Adrenal gland (tissue), 12 donors: ENCODE data around the gene EFCC1. TPM values are rescaled to one million over a fixed set of nuclear protein-coding genes. Genes with fewer than 3 reads are reported as not detected.
"Not testable (repeated sequence)": the region's sequence is repeated elsewhere in the genome, so short reads cannot be mapped to it uniquely, and the experiment has no call there.

Experiments
- DNase-seq, 7 donors: peaks; one replicate each; pipeline ENCODE4 v3.0.0-alpha.2; 2019 to 2020
- H3K27ac ChIP-seq, 5 donors: fragments of 200-600 bp; sonication (generic) in 4 of 5; 1 replicate in 3 of 5; 2 replicates in 2 of 5; pipeline versions ENCODE4 v1.5.1 to v1.8.0; 2016 to 2020; ENCODE audit warnings: mild to moderate bottlenecking in 1 of 5
- H3K27me3 ChIP-seq: fragments of 200-600 bp; 2 replicates; pipeline ENCODE4 v1.8.0; 2021
- H3K36me3 ChIP-seq, 2 donors: fragments of 200-600 bp; replicated peaks in 1 of 2; 1 replicate in 1 of 2; 2 replicates in 1 of 2; pipeline versions ENCODE4 v1.5.1 to v1.8.0; 2018 to 2022
- H3K4me1 ChIP-seq, 2 donors: fragments of 200-600 bp; replicated peaks in 1 of 2; 1 replicate in 1 of 2; 2 replicates in 1 of 2; pipeline versions ENCODE4 v1.5.1 to v1.8.0; 2018 to 2021
- H3K4me3 ChIP-seq, 4 donors: fragments of 200-600 bp; sonication (generic) in 3 of 4; one replicate each; pipeline ENCODE4 v1.5.1; 2016 to 2018
- H3K9me3 ChIP-seq, 3 donors: fragments of 200-600 bp; sonication (generic) in 1 of 3; replicated peaks in 1 of 3; 1 replicate in 2 of 3; 2 replicates in 1 of 3; pipeline versions ENCODE4 v1.5.1 to v1.8.0; 2016 to 2021
- CTCF ChIP-seq, 6 experiments: fragments of 450-650 bp in 4 of 6; fragments of 200-600 bp in 2 of 6; sonication (generic) in 1 of 6; IDR thresholded peaks; 1 replicate in 5 of 6; 2 replicates in 1 of 6; pipeline versions ENCODE4 v1.5.1 to v1.8.0; 2016 to 2021; ENCODE audit warnings: antibody characterized with exemption in 6 of 6, mild to moderate bottlenecking in 2 of 6, moderate library complexity in 1 of 6
- POLR2A ChIP-seq, 2 donors: fragments of 450-650 bp; IDR thresholded peaks; one replicate each; pipeline ENCODE4 v1.6.1; 2017; ENCODE audit warnings: antibody characterized with exemption in 2 of 2, mild to moderate bottlenecking in 2 of 2, moderate library complexity in 1 of 2
- WGBS, 4 donors: extraction: QIAGEN DNeasy Blood & Tissue Kit in 2 of 4; methylation state at CpG; one replicate each; pipeline versions ENCODE4 v1.1.5 to v1.1.7; 2013 to 2017; 5-methylcytosine and 5-hydroxymethylcytosine counted together
- intact Hi-C, 2 donors: fragments of 100-400 bp; cut with DNase I; formaldehyde crosslinking; loops; one replicate each; pipeline versions ENCODE4 v1.14.1 to v1.15.0; 2022 to 2023
- polyA plus RNA-seq, 3 donors: library from polyadenylated mRNA; stranded (reverse); fragments of 200-250 nt in 2 of 3; fragments of 350-450 nt in 1 of 3; fragmentation: Illumina TruSeq in 1 of 3; extraction: RNeasy Lipid Tissue Mini Kit (QIAGEN cat#74804) in 1 of 3; gene quantifications; one replicate each; pipeline ENCODE4 v1.2.3, GENCODE V29; 2013 to 2014
- total RNA-seq, 9 donors: library from RNA; depleted of rRNA in 4 of 9; stranded (reverse); fragments of >200 nt in 4 of 9; fragments of 120-200 nt in 1 of 9; fragmentation: NEBNext Ultra II Directional in 1 of 9; extraction: Animal tissue kit (Norgen Biotek cat#: 25700) in 1 of 9; gene quantifications; one replicate each; pipeline versions ENCODE4 v1.1.0 to v1.2.4, GENCODE V29; 2013 to 2023
- donor health status: healthy with polysubstance abuse.
- donor health status: Bipolar disorder and iron deficiency.
- donor health status: DM: yes; HTN: yes; CAD: no.
- donor health status: DM: no; HTN: no; CAD: no.
- donor health status: DM: no; HTN: no; CAD: no.
- donor health status: DM: yes; HTN: yes; CAD: no.

Gene EFCC1
- total and polyA plus RNA-seq, 12 donors, result 0.46 to 6.0 (median 1.8) TPM

GRCh38 chr3:129085165-129085715 lies 84.1 kb downstream of the EFCC1 start:
- intact Hi-C loops, result no loop called here
- 84 to 94% (median 90%) methylated on average over 5 to 12 of the region's 12 CpGs for WGBS, 4 donors
- no peak overlapping the region for H3K4me3 ChIP-seq

GRCh38 chr3:129085818-129086217 lies 84.7 kb downstream of the EFCC1 start:
- no peaks in the 10 kb centered on the region for H3K36me3 ChIP-seq
- no peak overlapping the region for H3K4me3 ChIP-seq
- WGBS, 4 donors, result 87 to 96% (median 92%) methylated on average over 3 to 4 of the region's 4 CpGs
- no peaks in the 10 kb centered on the region for H3K27me3 ChIP-seq
- no peak for TF ChIP-seq CTCF (IDR thresholded peaks at IDR 0.05)
- no peak for DNase-seq
- H3K9me3 ChIP-seq, result no peaks in the 10 kb centered on the region
- no peak overlapping the region for H3K27ac ChIP-seq
- intact Hi-C loops, result no loop called here
- peaks cover 0 to 5% of the 10 kb centered on the region in 2 donors for H3K4me1 ChIP-seq

More at GRCh38 chr3:129085165-129085715, 84.1 kb downstream of the EFCC1 start:
- TF ChIP-seq CTCF (IDR thresholded peaks at IDR 0.05), result no peak
- no peak for TF ChIP-seq POLR2A (IDR thresholded peaks at IDR 0.05)
- no peak for DNase-seq
- no peaks in the 10 kb centered on the region for H3K27me3 ChIP-seq
- H3K4me1 ChIP-seq, result peaks cover 0 to 5% of the 10 kb centered on the region in 2 donors
- no peaks in the 10 kb centered on the region for H3K9me3 ChIP-seq
- no peaks in the 10 kb centered on the region for H3K36me3 ChIP-seq
- H3K27ac ChIP-seq, result no peak overlapping the region

- H3K4me1 ChIP-seq, result peaks cover 0 to 5% of the 10 kb centered on the region in 2 donors
- no peaks in the 10 kb centered on the region for H3K27me3 ChIP-seq
- peak overlapping the region in 2 of 5 donors; percentile 33 to 73 for H3K27ac ChIP-seq
- intact Hi-C loops, result no loop called here
- TF ChIP-seq CTCF (IDR thresholded peaks at IDR 0.05), result no peak
- no peak for TF ChIP-seq POLR2A (IDR thresholded peaks at IDR 0.05)
- H3K36me3 ChIP-seq, result peaks cover 0 to 11% of the 10 kb centered on the region in 2 donors
- DNase-seq, result peak in 3 of 7 donors; percentile 36 to 62 (median 50)
- H3K4me3 ChIP-seq, result no peak overlapping the region
- 43 to 75% (median 70%) methylated on average over 6 to 8 of the region's 8 CpGs for WGBS, 4 donors
- H3K9me3 ChIP-seq, result no peaks in the 10 kb centered on the region
Observed at GRCh38 chr3:129087138-129087702, 86.1 kb downstream of the EFCC1 start.

- DNase-seq, result peak in 5 of 7 donors; percentile 32 to 68 (median 42)
- intact Hi-C loops, H3K4me3 ChIP-seq, H3K9me3 ChIP-seq, H3K4me1 ChIP-seq, H3K27ac ChIP-seq, H3K27me3 ChIP-seq: not testable (repeated sequence)
- peaks cover 0 to 13% of the 10 kb centered on the region in 2 donors for H3K36me3 ChIP-seq
- WGBS, 4 donors, result 4 to 8% methylated on average over 4 to 6 of the region's 9 CpGs; no CpG with 5 or more reads in 2 of the 4 donors
Observed at GRCh38 chr3:129087904-129088303, 86.8 kb downstream of the EFCC1 start.

- H3K9me3 ChIP-seq, DNase-seq, H3K4me3 ChIP-seq, intact Hi-C loops, H3K27me3 ChIP-seq, H3K4me1 ChIP-seq, H3K27ac ChIP-seq: not testable (repeated sequence)
- WGBS, 4 donors, result no CpG with 5 or more reads among the region's 6 CpGs
- H3K36me3 ChIP-seq, result peaks cover 0 to 17% of the 10 kb centered on the region in 2 donors
Observed at GRCh38 chr3:129088312-129088711, 87.2 kb downstream of the EFCC1 start.

Other genes with a start within 250 kb of the EFCC1 start
- gene ACAD9, start 121.7 kb upstream of the EFCC1 start, total RNA-seq, result 10 to 100 TPM; 45.7 to 68.0 (median 52.0) TPM
- gene ACAD9, start 121.7 kb upstream of the EFCC1 start, polyA plus RNA-seq, result 10 to 100 TPM; 39.1 to 54.0 (median 51.1) TPM
- gene CFAP92, start 7.2 kb upstream of the EFCC1 start, total RNA-seq, result 1 to 10 TPM in 2 of 9 donors, under 1 TPM in 6, not detected in 1; 0.14 to 1.9 (median 0.56) TPM
- under 1 TPM; 0.27 to 0.48 (median 0.48) TPM for gene CFAP92, start 7.2 kb upstream of the EFCC1 start, polyA plus RNA-seq
- 1 to 10 TPM in 1 of 9 donors, not detected in 8; 1.6 TPM for gene GP9, start 59.5 kb downstream of the EFCC1 start, total RNA-seq
- gene GP9, start 59.5 kb downstream of the EFCC1 start, polyA plus RNA-seq, result under 1 TPM in 1 of 3 donors, not detected in 2; 0.13 TPM
- 10 to 100 TPM in 8 of 9 donors, 1 to 10 TPM in 1; 3.8 to 37.2 (median 32.0) TPM for gene RAB43, start 120.5 kb downstream of the EFCC1 start, total RNA-seq
- gene RAB43, start 120.5 kb downstream of the EFCC1 start, polyA plus RNA-seq, result 10 to 100 TPM in 1 of 3 donors, 1 to 10 TPM in 1, under 1 TPM in 1; 0.33 to 13.0 (median 7.9) TPM
- gene ISY1, start 159.8 kb downstream of the EFCC1 start, total RNA-seq, result 10 to 100 TPM in 8 of 9 donors, 1 to 10 TPM in 1; 4.1 to 40.0 (median 27.0) TPM
- gene ISY1, start 159.8 kb downstream of the EFCC1 start, polyA plus RNA-seq, result 10 to 100 TPM; 15.0 to 39.7 (median 17.7) TPM
- gene CNBP, start 182.6 kb downstream of the EFCC1 start, total RNA-seq, result 100 to 1,000 TPM; 296 to 804 (median 483) TPM
- gene CNBP, start 182.6 kb downstream of the EFCC1 start, polyA plus RNA-seq, result 100 to 1,000 TPM; 373 to 465 (median 424) TPM
- 100 to 1,000 TPM; 105 to 318 (median 166) TPM for gene COPG1, start 248.3 kb downstream of the EFCC1 start, total RNA-seq
- gene COPG1, start 248.3 kb downstream of the EFCC1 start, polyA plus RNA-seq, result 100 to 1,000 TPM in 2 of 3 donors, 10 to 100 TPM in 1; 84.9 to 182 (median 160) TPM